Loucy (cell line): ENCODE data around the gene NELFA.

ENCODE experiments used
- CTCF ChIP-seq: fragments of 200-600 bp; sonication (generic); conservative IDR thresholded peaks from 2 replicates; pipeline ENCODE4 v1.5.1; 2014; ENCODE audit warnings: mild to moderate bottlenecking, antibody characterized with exemption, low read length
- EZH2phosphoT487 ChIP-seq: fragments of 200-600 bp; IDR thresholded peaks from 2 replicates; pipeline ENCODE4 v1.6.1; 2018; ENCODE audit warnings: antibody characterized with exemption, mild to moderate bottlenecking, moderate library complexity, borderline replicate concordance

- no peak for TF ChIP-seq CTCF
- TF ChIP-seq EZH2phosphoT487 = no peak
Observed at GRCh38 chr4:1997712-1998111, 11.1 kb downstream of the NELFA start.
